IMR-90 (cell line): ENCODE results near the gene OR2AJ1.

Experiments
- BHLHE40 ChIP-seq: fragments of 150-350 bp; IDR thresholded peaks from 2 replicates; pipeline ENCODE4 v1.6.1; 2016; ENCODE audit warnings: mild to moderate bottlenecking, low read depth, low read length
- MAZ ChIP-seq: IDR thresholded peaks from 2 replicates; pipeline ENCODE4 v1.6.1; 2012; ENCODE audit warnings: low read depth, mild to moderate bottlenecking, low read length, improper control_type of control experiment, moderate library complexity, borderline replicate concordance
- MXI1 ChIP-seq: IDR thresholded peaks from 2 replicates; pipeline ENCODE4 v1.6.1; 2012; ENCODE audit warnings: low read depth, mild to moderate bottlenecking, low read length, moderate library complexity, borderline replicate concordance
- NFE2L2 ChIP-seq: fragments of 150-350 bp; IDR thresholded peaks from 2 replicates; pipeline ENCODE4 v1.6.1; 2016; ENCODE audit warnings: low read depth, mild to moderate bottlenecking, low read length
- POLR2A ChIP-seq: IDR thresholded peaks from 2 replicates; pipeline ENCODE4 v1.6.1; 2012; ENCODE audit warnings: mild to moderate bottlenecking, low read depth, low read length
- RAD21 ChIP-seq: IDR thresholded peaks from 2 replicates; pipeline ENCODE4 v1.6.1; 2012; ENCODE audit warnings: low read length, improper control_type of control experiment
- RFX5 ChIP-seq: IDR thresholded peaks from 2 replicates; pipeline ENCODE4 v1.8.0; 2012; ENCODE audit warnings: low read depth, mild to moderate bottlenecking, low read length, moderate library complexity
- TF ChIP-seq, protein P1 (sequence below): conservative IDR thresholded peaks from 2 replicates; pipeline ENCODE4 v1.5.1; 2012; ENCODE audit warnings: mild to moderate bottlenecking, low read depth, low read length, improper control_type of control experiment

DNA sequence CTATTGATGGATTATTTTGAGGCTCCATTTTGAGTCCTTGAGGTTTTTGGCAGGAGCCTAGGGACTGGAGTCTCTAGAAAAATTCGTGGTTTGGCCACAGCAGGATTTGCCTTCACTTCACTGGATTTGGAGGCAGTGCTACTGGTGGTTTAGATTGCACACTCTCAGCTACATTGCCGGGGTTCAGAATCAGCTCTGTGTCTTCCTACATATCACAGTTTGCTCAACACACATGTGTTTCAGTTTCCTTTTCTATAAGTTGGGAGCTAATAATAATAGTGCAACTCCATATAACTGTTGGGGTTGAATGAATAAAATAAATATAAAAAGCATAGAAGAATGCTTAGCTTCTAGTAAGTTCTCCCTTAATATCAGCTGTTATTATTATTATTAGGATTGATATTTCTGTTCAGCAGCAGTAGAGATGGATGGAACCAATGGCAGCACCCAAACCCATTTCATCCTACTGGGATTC lies 29.5 kb upstream of the OR2AJ1 start, which contains the start of gene OR2W3:
- TF ChIP-seq, protein P1, sequence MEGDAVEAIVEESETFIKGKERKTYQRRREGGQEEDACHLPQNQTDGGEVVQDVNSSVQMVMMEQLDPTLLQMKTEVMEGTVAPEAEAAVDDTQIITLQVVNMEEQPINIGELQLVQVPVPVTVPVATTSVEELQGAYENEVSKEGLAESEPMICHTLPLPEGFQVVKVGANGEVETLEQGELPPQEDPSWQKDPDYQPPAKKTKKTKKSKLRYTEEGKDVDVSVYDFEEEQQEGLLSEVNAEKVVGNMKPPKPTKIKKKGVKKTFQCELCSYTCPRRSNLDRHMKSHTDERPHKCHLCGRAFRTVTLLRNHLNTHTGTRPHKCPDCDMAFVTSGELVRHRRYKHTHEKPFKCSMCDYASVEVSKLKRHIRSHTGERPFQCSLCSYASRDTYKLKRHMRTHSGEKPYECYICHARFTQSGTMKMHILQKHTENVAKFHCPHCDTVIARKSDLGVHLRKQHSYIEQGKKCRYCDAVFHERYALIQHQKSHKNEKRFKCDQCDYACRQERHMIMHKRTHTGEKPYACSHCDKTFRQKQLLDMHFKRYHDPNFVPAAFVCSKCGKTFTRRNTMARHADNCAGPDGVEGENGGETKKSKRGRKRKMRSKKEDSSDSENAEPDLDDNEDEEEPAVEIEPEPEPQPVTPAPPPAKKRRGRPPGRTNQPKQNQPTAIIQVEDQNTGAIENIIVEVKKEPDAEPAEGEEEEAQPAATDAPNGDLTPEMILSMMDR, result no peak
- TF ChIP-seq POLR2A (no peak), RAD21 (no peak), BHLHE40 (no peak), MAZ (no peak), MXI1 (no peak), NFE2L2 (no peak), RFX5 (no peak)
